AG09319 (cell line): ENCODE measurements around the gene NFATC1.

ENCODE experiments used
- DNase-seq: peaks from one replicate; pipeline ENCODE4 v3.0.0-alpha.2; 2010; ENCODE audit warnings: low read depth; ENCODE audit errors: extremely low read depth
- TF ChIP-seq, protein P1 (sequence below): IDR thresholded peaks from 2 replicates; pipeline ENCODE4 v1.5.1; 2011; ENCODE audit warnings: low read depth, mild to moderate bottlenecking, inconsistent platforms, low read length, moderate library complexity

NFATC1 gene

GRCh38 chr18:79460481-79461300 lies 65.0 kb downstream of the NFATC1 start:
- no peak for DNase-seq
- TF ChIP-seq, protein P1, sequence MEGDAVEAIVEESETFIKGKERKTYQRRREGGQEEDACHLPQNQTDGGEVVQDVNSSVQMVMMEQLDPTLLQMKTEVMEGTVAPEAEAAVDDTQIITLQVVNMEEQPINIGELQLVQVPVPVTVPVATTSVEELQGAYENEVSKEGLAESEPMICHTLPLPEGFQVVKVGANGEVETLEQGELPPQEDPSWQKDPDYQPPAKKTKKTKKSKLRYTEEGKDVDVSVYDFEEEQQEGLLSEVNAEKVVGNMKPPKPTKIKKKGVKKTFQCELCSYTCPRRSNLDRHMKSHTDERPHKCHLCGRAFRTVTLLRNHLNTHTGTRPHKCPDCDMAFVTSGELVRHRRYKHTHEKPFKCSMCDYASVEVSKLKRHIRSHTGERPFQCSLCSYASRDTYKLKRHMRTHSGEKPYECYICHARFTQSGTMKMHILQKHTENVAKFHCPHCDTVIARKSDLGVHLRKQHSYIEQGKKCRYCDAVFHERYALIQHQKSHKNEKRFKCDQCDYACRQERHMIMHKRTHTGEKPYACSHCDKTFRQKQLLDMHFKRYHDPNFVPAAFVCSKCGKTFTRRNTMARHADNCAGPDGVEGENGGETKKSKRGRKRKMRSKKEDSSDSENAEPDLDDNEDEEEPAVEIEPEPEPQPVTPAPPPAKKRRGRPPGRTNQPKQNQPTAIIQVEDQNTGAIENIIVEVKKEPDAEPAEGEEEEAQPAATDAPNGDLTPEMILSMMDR: no peak

GRCh38 chr18:79461627-79462026 lies 65.9 kb downstream of the NFATC1 start:
- TF ChIP-seq, protein P1: no peak
- no peak for DNase-seq

DNA sequence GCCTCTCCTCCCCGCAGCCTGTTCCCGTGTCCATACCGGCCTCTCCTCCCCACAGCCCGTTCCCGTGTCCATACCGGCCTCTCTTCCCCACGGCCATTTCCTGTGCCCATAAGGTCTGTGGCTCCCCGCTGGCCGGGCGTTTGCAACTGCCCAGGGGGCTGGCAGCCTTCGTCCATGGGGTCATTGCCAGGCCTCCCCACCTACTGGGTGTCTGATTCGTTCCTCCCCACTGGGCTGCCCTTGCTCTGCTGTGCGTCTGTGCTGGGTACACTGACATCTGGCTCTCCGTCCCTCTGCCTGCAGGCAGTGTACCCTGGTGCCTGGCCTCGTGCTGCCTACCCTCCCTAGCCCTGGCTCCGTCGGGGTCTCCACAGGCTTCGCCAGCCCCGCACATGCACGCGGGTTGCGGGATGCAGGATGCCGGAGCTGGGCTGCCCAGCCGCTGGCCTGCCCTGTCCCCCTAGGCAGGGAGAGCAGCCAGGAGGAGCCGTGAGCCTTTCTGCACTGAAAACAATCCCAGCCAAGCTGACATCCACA lies 67.8 kb downstream of the NFATC1 start:
- TF ChIP-seq, protein P1: no peak

DNA sequence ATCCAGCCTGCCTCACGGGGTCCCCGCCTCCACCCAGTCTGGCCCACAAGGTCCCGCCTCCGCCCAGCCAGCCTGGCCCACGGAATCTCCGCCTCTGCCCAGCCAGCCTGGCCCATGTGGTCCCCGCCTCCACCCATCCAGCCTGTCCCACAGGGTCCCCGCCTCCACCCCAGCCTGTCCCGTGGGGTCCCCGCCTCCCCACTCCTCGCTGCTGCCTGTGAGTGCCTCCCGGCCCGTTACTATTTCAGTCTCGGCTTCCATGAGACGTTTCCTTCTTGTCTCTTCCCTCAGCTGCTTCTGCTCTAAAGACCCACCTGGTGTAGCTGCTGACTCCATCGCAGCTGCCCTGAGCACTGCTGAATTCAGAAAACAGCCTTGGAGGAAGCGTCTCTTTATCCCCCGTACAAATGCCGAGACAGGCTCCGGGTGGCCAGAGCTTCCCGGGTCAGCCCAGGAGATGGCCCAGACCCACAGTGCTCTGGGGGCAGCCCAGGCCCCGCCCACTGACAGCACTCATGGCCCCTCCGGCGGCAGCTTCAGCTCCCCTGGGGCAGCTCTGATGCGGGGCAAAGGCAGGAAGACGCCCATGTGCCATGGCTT lies 69.8 kb downstream of the NFATC1 start:
- DNase-seq: no peak
- TF ChIP-seq, protein P1: no peak

More for the DNA sequence above, 67.8 kb downstream of the NFATC1 start:
- DNase-seq: no peak

- TF ChIP-seq, protein P1: no peak
- DNase-seq: no peak
Measured at GRCh38 chr18:79466591-79466990, 70.9 kb downstream of the NFATC1 start.

- TF ChIP-seq, protein P1: no peak
- DNase-seq: no peak
Measured at GRCh38 chr18:79467126-79467525, 71.4 kb downstream of the NFATC1 start.

DNA sequence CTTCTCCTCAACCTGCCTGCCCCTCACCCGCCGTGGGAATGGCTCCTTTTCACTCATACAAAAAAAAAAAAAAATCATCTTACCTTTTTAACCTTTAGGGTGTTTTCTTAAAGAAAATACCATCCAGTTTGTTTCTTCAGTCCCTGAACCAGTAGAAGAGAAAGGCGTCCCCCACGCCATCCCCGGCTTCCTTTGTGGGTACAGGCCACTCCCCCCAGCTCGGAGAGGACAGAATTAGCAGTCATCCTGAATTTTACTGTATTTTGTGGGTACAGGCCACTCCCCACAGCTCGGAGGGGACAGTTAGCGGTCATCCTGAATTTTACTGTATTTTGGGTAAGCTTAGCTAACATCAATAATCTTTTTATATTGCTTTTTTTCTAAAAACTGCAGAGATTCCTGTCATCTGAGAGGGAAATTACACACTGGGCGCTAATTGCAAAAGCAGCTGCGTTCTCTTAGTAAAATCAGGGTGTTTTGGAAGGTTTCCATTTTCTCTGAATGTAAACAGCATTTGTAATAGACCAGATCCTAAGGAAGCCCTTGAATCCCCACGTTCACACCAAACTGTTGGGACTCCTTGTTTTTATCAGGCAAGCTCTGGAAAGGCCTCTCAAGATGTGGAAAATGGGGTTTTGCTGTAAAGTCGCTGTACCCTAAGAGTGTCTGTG lies 72.5 kb downstream of the NFATC1 start:
- DNase-seq: no peak
- TF ChIP-seq, protein P1: no peak
